Endothelial cell of umbilical vein (primary cell): Measurements from ENCODE around the gene FAM219A.

Experiments
- CTCF ChIP-seq, 2 donors: IDR thresholded peaks; 1 replicate in 1 of 2; 2 replicates in 1 of 2; pipeline ENCODE4 v1.5.1; 2011; ENCODE audit warnings: low read length in 2 of 2, mild to moderate bottlenecking in 2 of 2, moderate library complexity in 2 of 2, control low read depth in 1 of 2, inconsistent platforms in 1 of 2, low read depth in 1 of 2; ENCODE audit not compliant: insufficient read depth in 1 of 2; ENCODE audit errors: extremely low read depth in 1 of 2
- EZH2 ChIP-seq: IDR thresholded peaks from 2 replicates; pipeline ENCODE4 v1.6.1; 2012; ENCODE audit warnings: borderline replicate concordance, low read depth, mild to moderate bottlenecking, moderate library complexity, low read length, inconsistent platforms; ENCODE audit not compliant: severe bottlenecking
- GATA2 ChIP-seq: IDR thresholded peaks from 2 replicates; pipeline ENCODE4 v1.7.0; 2011; ENCODE audit warnings: low read depth, mild to moderate bottlenecking, moderate library complexity, mixed read lengths, low read length; ENCODE audit not compliant: insufficient read length, insufficient read depth
- POLR2A ChIP-seq: IDR thresholded peaks from 2 replicates; pipeline ENCODE4 v1.6.1; 2012; ENCODE audit warnings: low read depth, mild to moderate bottlenecking, control low read depth, low read length
- POLR2AphosphoS5 ChIP-seq: IDR thresholded peaks from 2 replicates; pipeline ENCODE4 v1.6.1; 2012; ENCODE audit warnings: low read depth, mild to moderate bottlenecking, control low read depth, low read length, moderate library complexity; ENCODE audit not compliant: insufficient read depth

GRCh38 chr9:34475097-34475496 is 16.7 kb upstream of the FAM219A start:
- TF ChIP-seq CTCF (IDR thresholded peaks at IDR 0.05; ENCODE audit: extremely low read depth in 1 of 2, insufficient read depth in 1 of 2, low read depth in 1 of 2, low read length in 2 of 2) (no peak), POLR2AphosphoS5 (no peak), POLR2A (no peak), EZH2 (no peak), GATA2 (no peak)
